ENCODE results near the gene ST6GALNAC6. TPM values are rescaled to one million over a fixed set of nuclear protein-coding genes. Genes with fewer than 3 reads are reported as not detected.

The ST6GALNAC6 gene
- total and polyA plus RNA-seq, 10 of the 15 experiments (the other 5 are each of a cell fraction or from before 2014, with no cell fraction given), result 0.40 to 27.0 (median 16.8) TPM

GRCh38 chr9:127928676-127929624 is 29.5 kb upstream of the ST6GALNAC6 start:
- CTCF ChIA-PET, result interaction anchor here (0.5 to 1.2 kb wide), 5 partner anchors 18 to 1103 kb away, joined by 3 to 4 read pairs (median 3); partner anchors contain the start of gene TOR2A
- RAD21 ChIA-PET (ENCODE audit: unreplicated experiment), result no interaction called here
- ATAC-seq (no peak), DNase-seq (ENCODE audit: low read depth, low spot score) (no peak), FAIRE-seq (no peak)
- Histone ChIP-seq H3K4me3 (no peak overlapping the region), H3K4me2 (ENCODE audit: control insufficient read depth, insufficient read depth) (no peak overlapping the region), H3K27ac (ENCODE audit: control insufficient read depth, insufficient read depth) (no peak overlapping the region), H3K27me3 (replicated peaks in 1 of 2; ENCODE audit: control insufficient read depth in 2 of 2, insufficient read depth in 2 of 2, low read length in 1 of 2) (peaks cover 2 to 4% of the 10 kb centered on the region in 2 experiments; a peak in 3 of 4 replicates), H3K9ac (ENCODE audit: control insufficient read depth, insufficient read depth, low read length) (no peak overlapping the region), H2AFZ (ENCODE audit: control insufficient read depth, low read depth, low read length) (no peak overlapping the region), H3K36me3 (ENCODE audit: control insufficient read depth in 2 of 2, insufficient read depth in 2 of 2, low read length in 1 of 2) (no peaks in the 10 kb centered on the region), H3K9me3 (replicated peaks; ENCODE audit: control insufficient read depth, insufficient read depth, low read length) (no peaks in the 10 kb centered on the region), H3K79me2 (ENCODE audit: control insufficient read depth, insufficient read depth, low read length) (no peaks in the 10 kb centered on the region), H3K4me1 (ENCODE audit: control insufficient read depth, insufficient read depth, low read length) (peaks cover 21% of the 10 kb centered on the region), H4K20me1 (ENCODE audit: control insufficient read depth, insufficient read depth) (peaks cover 2% of the 10 kb centered on the region; the same call in 1 of the 2 replicates)
- POLR2A ChIA-PET, result no interaction called here
- SMC1A ChIA-PET (ENCODE audit: uncharacterized antibody, unreplicated experiment), result no interaction called here
- TF ChIP-seq REST (IDR thresholded peaks at IDR 0.05; ENCODE audit: low read depth, low read length) (no peak), ZBED1 (IDR thresholded peaks at IDR 0.05; ENCODE audit: borderline replicate concordance) (no peak), NFIC (IDR thresholded peaks at IDR 0.05; ENCODE audit: low read depth, low read length) (no peak), NKRF (conservative IDR thresholded peaks at IDR 0.05) (no peak), IRF5 (IDR thresholded peaks at IDR 0.05; ENCODE audit: borderline replicate concordance) (no peak), TCF3 (IDR thresholded peaks at IDR 0.05; ENCODE audit: borderline replicate concordance, insufficient read depth, low read depth, low read length) (no peak)
- in situ Hi-C loops (cut with MboI) (loop anchor here (5.0 kb wide), 1 partner anchor 427 kb away; no protein-coding TSS in a partner anchor), intact Hi-C loops (cut with micrococcal nuclease; ENCODE audit: unreplicated experiment) (no loop called here)
- 57% methylated on average over 11 of the region's 11 CpGs for WGBS (ENCODE audit: insufficient coverage, insufficient replicate concordance, low lambda C conversion rate, missing lambda C conversion rate)
- no TSS peak for BruUV-seq (replicated peaks)

Measured in GM12878 (cell line).